Ishikawa (cell line): ENCODE results near the gene BACE1.

Experiments used
- CEBPB ChIP-seq: IDR thresholded peaks from 2 replicates; pipeline ENCODE4 v1.6.1; 2012
- CREB1 ChIP-seq: IDR thresholded peaks from 2 replicates; pipeline ENCODE4 v1.6.1; 2012; ENCODE audit warnings: low read depth
- EGR1 ChIP-seq: IDR thresholded peaks from 2 replicates; pipeline ENCODE4 v1.6.1; 2012
- EP300 ChIP-seq: IDR thresholded peaks from 2 replicates; pipeline ENCODE4 v1.6.1; 2012; ENCODE audit warnings: borderline replicate concordance
- FOXM1 ChIP-seq: IDR thresholded peaks from 2 replicates; pipeline ENCODE4 v1.6.1; 2012; ENCODE audit warnings: low read depth, borderline replicate concordance
- MAX ChIP-seq: IDR thresholded peaks from 2 replicates; pipeline ENCODE4 v1.6.1; 2012
- NFIC ChIP-seq: IDR thresholded peaks from 2 replicates; pipeline ENCODE4 v1.6.1; 2012
- RAD21 ChIP-seq: IDR thresholded peaks from 2 replicates; pipeline ENCODE4 v1.6.1; 2012; ENCODE audit warnings: low read depth
- REST ChIP-seq: IDR thresholded peaks from 2 replicates; pipeline ENCODE4 v1.6.1; 2012; ENCODE audit warnings: low read depth, mild to moderate bottlenecking
- TAF1 ChIP-seq: IDR thresholded peaks from 2 replicates; pipeline ENCODE4 v1.6.1; 2012; ENCODE audit warnings: low read depth, mild to moderate bottlenecking
- TEAD4 ChIP-seq: IDR thresholded peaks from 2 replicates; pipeline ENCODE4 v1.6.1; 2012
- YY1 ChIP-seq: IDR thresholded peaks from 2 replicates; pipeline ENCODE4 v1.6.1; 2012; ENCODE audit warnings: low read depth

GRCh38 chr11:117256573-117256972, 59.5 kb downstream of the BACE1 start:
- TF ChIP-seq TAF1 (no peak), CEBPB (no peak), YY1 (no peak), RAD21 (no peak), CREB1 (no peak), REST (no peak), TEAD4 (no peak), FOXM1 (no peak), MAX (no peak), EP300 (no peak), EGR1 (no peak), NFIC (no peak)
